Naive thymus-derived CD4-positive, alpha-beta T cell (primary cell): ENCODE results near the gene PCNX2. TPM values are rescaled to one million over a fixed set of nuclear protein-coding genes. Genes with fewer than 3 reads are reported as not detected.

Source experiments
- ATAC-seq: fragments of 150-1000 bp; cut with Tn5 transposase; 2 replicates; pipeline ENCODE4 v1.10.0; 2021; ENCODE audit warnings: mild to moderate bottlenecking, moderate library complexity
- CTCF ChIA-PET: fragments of 350-600 bp; sonication (Branson Sonifier 250); formaldehyde crosslinking; loops from one replicate; lab custom pipeline; 2021; ENCODE audit warnings: antibody characterized with exemption; lab: Charles Lee
- POLR2A ChIA-PET: fragments of 350-600 bp; sonication (Branson Sonifier 250); formaldehyde crosslinking; loops from one replicate; lab custom pipeline; 2021; ENCODE audit warnings: antibody characterized with exemption, inconsistent platforms; lab: Charles Lee
- DNase-seq, 9 donors: peaks; one replicate each; pipeline versions ENCODE4 v3.0.0 to v3.0.0-alpha.2; 2020 to 2022; ENCODE audit warnings: mixed read lengths in 1 of 9
- H3K27ac ChIP-seq: one replicate; pipeline ENCODE4 v1.7.0; 2013; ENCODE audit warnings: mild to moderate bottlenecking, low read depth, low read length, moderate library complexity
- H3K27me3 ChIP-seq, 2 donors: one replicate each; pipeline ENCODE4 v1.7.0; 2013; ENCODE audit warnings: low read length in 2 of 2, mild to moderate bottlenecking in 2 of 2, moderate library complexity in 2 of 2; ENCODE audit not compliant: control insufficient read depth in 2 of 2, insufficient read depth in 2 of 2
- H3K36me3 ChIP-seq, 3 experiments: 1 replicate in 2 of 3; 2 replicates in 1 of 3; pipeline ENCODE4 v1.7.0; 2013; ENCODE audit warnings: low read length in 3 of 3, mild to moderate bottlenecking in 3 of 3, moderate library complexity in 1 of 3; ENCODE audit not compliant: insufficient read depth in 3 of 3, control insufficient read depth in 2 of 3
- H3K4me1 ChIP-seq, 2 donors: one replicate each; pipeline ENCODE4 v1.7.0; 2013; ENCODE audit warnings: low read length in 2 of 2, mild to moderate bottlenecking in 2 of 2, moderate library complexity in 1 of 2; ENCODE audit not compliant: control insufficient read depth in 2 of 2, insufficient read depth in 2 of 2
- H3K4me3 ChIP-seq: 2 replicates; pipeline ENCODE4 v1.7.0; 2013; ENCODE audit warnings: mild to moderate bottlenecking, low read length
- H3K9me3 ChIP-seq, 3 experiments: 1 replicate in 2 of 3; 2 replicates in 1 of 3; pipeline ENCODE4 v1.7.0; 2013; ENCODE audit warnings: low read length in 3 of 3; ENCODE audit not compliant: control insufficient read depth in 2 of 3
- H3K27ac Mint-ChIP-seq, 9 donors: one replicate each; pipeline ENCODE4 v1.8.0; 2020 to 2022; ENCODE audit warnings: mixed read lengths in 9 of 9, mild to moderate bottlenecking in 8 of 9, moderate library complexity in 5 of 9, inconsistent platforms in 2 of 9
- H3K27me3 Mint-ChIP-seq, 5 donors: one replicate each; pipeline ENCODE4 v1.8.0; 2021 to 2022; ENCODE audit warnings: mixed read lengths in 5 of 5, mild to moderate bottlenecking in 1 of 5
- H3K36me3 Mint-ChIP-seq, 5 donors: one replicate each; pipeline ENCODE4 v1.8.0; 2020 to 2022; ENCODE audit warnings: mixed read lengths in 5 of 5, mild to moderate bottlenecking in 3 of 5, inconsistent platforms in 1 of 5
- H3K4me1 Mint-ChIP-seq, 7 donors: one replicate each; pipeline ENCODE4 v1.8.0; 2020 to 2022; ENCODE audit warnings: mixed read lengths in 7 of 7, mild to moderate bottlenecking in 3 of 7, inconsistent platforms in 1 of 7
- H3K4me3 Mint-ChIP-seq, 10 donors: one replicate each; pipeline ENCODE4 v1.8.0; 2020 to 2022; ENCODE audit warnings: mild to moderate bottlenecking in 10 of 10, mixed read lengths in 10 of 10, moderate library complexity in 6 of 10, inconsistent platforms in 2 of 10
- H3K9me3 Mint-ChIP-seq, 11 donors: one replicate each; pipeline ENCODE4 v1.8.0; 2020 to 2022; ENCODE audit warnings: mixed read lengths in 11 of 11, mild to moderate bottlenecking in 4 of 11, inconsistent platforms in 1 of 11, moderate library complexity in 1 of 11
- intact Hi-C, 2 donors: fragments of 100-400 bp; cut with micrococcal nuclease; formaldehyde crosslinking; loops; one replicate each; pipeline ENCODE4 v1.15.1; 2023
- polyA plus RNA-seq, 2 donors: library from polyadenylated mRNA; unstranded; fragments of 300-500 nt; fragmentation: Illumina TruSeq; gene quantifications; one replicate each; pipeline ENCODE4 v1.2.3, GENCODE V29; 2021
- total RNA-seq, 6 experiments: library from RNA in 5 of 6; stranded (reverse) in 5 of 6; gene quantifications; 1 replicate in 5 of 6; 2 replicates in 1 of 6; pipeline ENCODE4 v1.2.3 and lab custom pipeline; 2021 to 2026

The PCNX2 gene
- total and polyA plus RNA-seq, 7 experiments from 2014 or later, result 4.1 to 61.8 (median 45.1) TPM

DNA sequence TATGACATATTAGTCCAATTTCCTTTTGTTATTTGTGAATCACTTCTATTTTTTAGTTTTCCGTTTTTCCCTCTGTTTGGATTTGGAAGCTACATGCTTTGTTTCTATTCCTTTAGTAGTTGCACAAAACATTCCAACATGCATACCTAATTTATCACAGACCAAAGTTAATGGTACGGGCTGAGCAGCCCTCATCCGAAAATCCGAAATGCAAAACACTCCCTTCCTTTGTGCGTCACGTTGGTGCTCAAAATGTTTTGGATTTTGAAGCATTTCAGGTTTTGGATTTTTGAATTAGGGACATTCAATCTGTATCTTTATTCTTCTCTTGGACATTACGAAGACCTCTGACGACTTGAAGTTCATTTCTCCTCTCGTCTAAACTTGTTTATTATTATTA, 124.8 kb downstream of the PCNX2 start:
- ChIA-PET POLR2A (no interaction called here), CTCF (no interaction called here)
- DNase-seq (no peak), ATAC-seq (no peak)
- intact Hi-C loops, result loop anchor here in 1 of 2 donors (5.0 kb wide), 1 partner anchor 533 kb away; no protein-coding TSS in a partner anchor
- no peaks in the 10 kb centered on the region for H3K27me3 Mint-ChIP-seq
- H3K36me3 ChIP-seq, result peaks cover 0 to 13% (median 0%) of the 10 kb centered on the region in 3 experiments
- peaks cover 0 to 13% (median 6%) of the 10 kb centered on the region in 11 donors for H3K9me3 Mint-ChIP-seq
- H3K27ac ChIP-seq, result no peak overlapping the region
- H3K36me3 Mint-ChIP-seq, result peaks cover 20 to 71% (median 57%) of the 10 kb centered on the region in 5 donors
- no peaks in the 10 kb centered on the region for H3K27me3 ChIP-seq
- no peaks in the 10 kb centered on the region for H3K4me1 ChIP-seq
- no peak overlapping the region for H3K4me3 ChIP-seq
- no peaks in the 10 kb centered on the region for H3K9me3 ChIP-seq
- no peak overlapping the region for H3K27ac Mint-ChIP-seq
- H3K4me3 Mint-ChIP-seq, result no peak overlapping the region
- H3K4me1 Mint-ChIP-seq, result no peaks in the 10 kb centered on the region

DNA sequence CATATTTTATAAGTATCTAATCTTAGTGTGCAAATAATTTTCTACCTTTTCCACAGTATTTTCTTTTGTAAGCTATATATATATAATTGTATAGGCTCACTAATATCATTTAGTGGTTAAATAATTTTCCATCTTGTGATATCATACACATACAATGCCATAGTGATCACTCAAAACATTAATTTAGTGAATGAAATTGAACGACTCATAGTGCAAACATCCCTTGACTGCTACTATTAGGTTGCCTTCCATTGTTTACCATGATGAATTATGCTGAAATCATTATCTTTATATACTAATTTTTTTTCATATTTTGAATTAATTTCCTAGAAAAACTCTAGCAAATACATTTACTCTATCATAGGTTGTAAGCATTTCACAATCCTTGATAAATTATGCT, 127.1 kb downstream of the PCNX2 start:
- H3K36me3 Mint-ChIP-seq, result peaks cover 20 to 75% (median 62%) of the 10 kb centered on the region in 5 donors

DNA sequence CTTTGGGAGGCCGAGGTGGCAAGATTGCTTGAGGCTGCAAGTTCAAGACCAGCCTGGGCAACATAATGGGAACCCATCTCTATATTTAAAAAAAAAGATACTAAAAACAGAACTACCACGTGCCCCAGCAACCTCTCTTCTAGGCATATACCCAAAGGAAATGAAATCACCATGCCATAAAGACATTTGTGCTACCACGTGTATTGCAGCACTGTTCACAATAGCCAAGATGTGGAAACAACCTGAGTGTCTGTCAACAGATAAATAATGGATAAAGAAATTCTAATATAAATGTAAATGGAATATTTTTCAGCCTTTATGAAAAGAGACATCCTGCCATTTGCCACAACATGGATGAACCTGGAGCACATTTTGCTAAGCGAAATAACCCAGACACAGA, 128.6 kb downstream of the PCNX2 start:
- Mint-ChIP-seq H3K4me3 (no peak overlapping the region), H3K27ac (no peak overlapping the region)
- intact Hi-C loops, result no loop called here

More for the DNA sequence above, 127.1 kb downstream of the PCNX2 start:
- intact Hi-C loops, result no loop called here
- no peak overlapping the region for H3K27ac Mint-ChIP-seq
- ATAC-seq (no peak), DNase-seq (no peak)
- no peaks in the 10 kb centered on the region for H3K27me3 Mint-ChIP-seq
- Histone ChIP-seq H3K9me3 (no peaks in the 10 kb centered on the region), H3K4me1 (no peaks in the 10 kb centered on the region), H3K4me3 (no peak overlapping the region), H3K27me3 (no peaks in the 10 kb centered on the region), H3K27ac (no peak overlapping the region), H3K36me3 (peaks cover 0 to 9% (median 0%) of the 10 kb centered on the region in 3 experiments)
- no peak overlapping the region for H3K4me3 Mint-ChIP-seq
- CTCF ChIA-PET, result no interaction called here
- peaks cover 0 to 32% (median 16%) of the 10 kb centered on the region in 11 donors for H3K9me3 Mint-ChIP-seq
- POLR2A ChIA-PET, result no interaction called here
- H3K4me1 Mint-ChIP-seq, result no peaks in the 10 kb centered on the region

DNA sequence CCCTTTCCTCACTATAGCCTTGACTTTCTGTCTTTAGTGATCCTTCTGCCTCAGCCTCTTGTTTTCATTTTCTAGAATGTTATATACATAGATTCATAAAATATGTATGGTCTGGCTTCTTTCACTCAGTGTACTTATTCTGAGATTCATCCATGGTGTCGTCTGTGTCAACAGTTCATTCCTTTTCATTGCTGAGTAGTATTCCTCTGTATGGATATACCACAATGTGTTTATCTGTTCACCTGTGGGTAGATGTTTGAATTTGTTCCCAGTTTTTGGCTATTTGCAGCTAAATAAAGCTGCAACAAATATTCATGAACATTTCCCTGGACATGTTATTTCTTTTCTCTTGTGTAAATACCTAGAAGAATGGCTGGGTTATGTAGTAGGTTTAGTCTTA, 131.8 kb downstream of the PCNX2 start:
- no peak overlapping the region for H3K27ac Mint-ChIP-seq
- intact Hi-C loops, result no loop called here

More for the DNA sequence above, 128.6 kb downstream of the PCNX2 start:
- no peaks in the 10 kb centered on the region for H3K9me3 ChIP-seq
- DNase-seq (no peak), ATAC-seq (no peak)
- H3K27ac ChIP-seq, result no peak overlapping the region
- CTCF ChIA-PET, result interaction anchor here (0.5 kb wide), 1 partner anchor 54 kb away, joined by 3 read pairs; no protein-coding TSS in a partner anchor
- no peaks in the 10 kb centered on the region for H3K4me1 ChIP-seq
- no peaks in the 10 kb centered on the region for H3K27me3 Mint-ChIP-seq
- no peaks in the 10 kb centered on the region for H3K4me1 Mint-ChIP-seq
- POLR2A ChIA-PET, result no interaction called here
- H3K4me3 ChIP-seq, result no peak overlapping the region
- H3K36me3 Mint-ChIP-seq, result peaks cover 10 to 68% (median 50%) of the 10 kb centered on the region in 5 donors
- H3K36me3 ChIP-seq, result peaks cover 0 to 3% (median 0%) of the 10 kb centered on the region in 3 experiments
- H3K9me3 Mint-ChIP-seq, result peaks cover 0 to 32% (median 14%) of the 10 kb centered on the region in 11 donors
- no peaks in the 10 kb centered on the region for H3K27me3 ChIP-seq

DNA sequence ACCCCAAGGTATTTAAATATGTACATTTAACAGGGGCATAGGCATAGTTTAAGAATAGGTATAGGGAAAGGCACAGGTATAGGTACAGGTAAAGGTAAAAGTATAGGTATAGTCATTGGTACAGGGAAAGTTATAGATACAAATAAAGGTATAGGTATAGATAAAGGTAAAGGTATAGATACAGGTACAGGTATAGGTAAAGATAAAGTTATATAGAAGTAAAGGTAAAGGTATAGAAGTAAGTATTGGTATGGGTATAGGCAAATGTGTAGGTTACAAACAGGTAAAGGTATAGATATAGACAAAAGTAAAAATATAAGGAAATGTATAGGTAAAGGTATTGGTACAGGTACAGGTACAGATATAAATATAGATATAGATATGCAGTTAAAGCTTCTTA, 137.2 kb downstream of the PCNX2 start:
- no peak for ATAC-seq

More for the DNA sequence above, 131.8 kb downstream of the PCNX2 start:
- H3K4me3 ChIP-seq, result no peak overlapping the region
- Mint-ChIP-seq H3K36me3 (peaks cover 18 to 73% (median 58%) of the 10 kb centered on the region in 5 donors), H3K9me3 (peaks cover 0 to 32% (median 10%) of the 10 kb centered on the region in 11 donors), H3K4me1 (no peaks in the 10 kb centered on the region), H3K4me3 (no peak overlapping the region), H3K27me3 (no peaks in the 10 kb centered on the region)
- no peak overlapping the region for H3K27ac ChIP-seq
- ChIA-PET POLR2A (no interaction called here), CTCF (no interaction called here)
- ATAC-seq, result no peak
- no peaks in the 10 kb centered on the region for H3K4me1 ChIP-seq
- H3K27me3 ChIP-seq, result no peaks in the 10 kb centered on the region
- no peaks in the 10 kb centered on the region for H3K9me3 ChIP-seq
- H3K36me3 ChIP-seq, result peaks cover 3 to 9% (median 7%) of the 10 kb centered on the region in 3 experiments
- no peak for DNase-seq

DNA sequence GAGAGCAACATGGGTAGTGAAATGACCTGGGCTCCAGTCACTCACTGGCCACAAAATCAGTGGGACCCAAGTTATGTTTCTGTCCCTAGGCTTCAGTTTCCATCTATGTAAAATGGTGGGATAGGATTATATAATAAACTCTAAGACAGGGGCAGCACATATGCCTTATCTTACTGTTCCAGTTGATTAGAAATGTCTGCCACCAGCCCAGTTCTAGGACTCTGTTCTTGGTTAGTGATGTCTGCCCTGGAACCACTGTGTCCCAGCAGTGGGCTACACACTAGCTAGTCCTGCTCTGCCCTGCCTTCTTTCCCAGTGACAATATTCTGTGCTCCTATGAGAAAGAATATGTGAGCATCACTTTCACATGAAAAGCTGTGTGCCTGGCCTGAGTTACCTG, 138.3 kb downstream of the PCNX2 start:
- H3K27ac Mint-ChIP-seq, result no peak overlapping the region
- POLR2A ChIA-PET, result no interaction called here
- ATAC-seq (no peak), DNase-seq (no peak)
- H3K9me3 ChIP-seq, result no peaks in the 10 kb centered on the region
- H3K27me3 Mint-ChIP-seq, result no peaks in the 10 kb centered on the region
- intact Hi-C loops, result no loop called here
- no peaks in the 10 kb centered on the region for H3K4me1 Mint-ChIP-seq
- CTCF ChIA-PET, result no interaction called here
- no peaks in the 10 kb centered on the region for H3K4me1 ChIP-seq
- no peak overlapping the region for H3K4me3 ChIP-seq
- H3K36me3 Mint-ChIP-seq, result peaks cover 13 to 60% (median 56%) of the 10 kb centered on the region in 5 donors
- no peak overlapping the region for H3K4me3 Mint-ChIP-seq
- H3K36me3 ChIP-seq, result peaks cover 7 to 13% (median 9%) of the 10 kb centered on the region in 3 experiments
- H3K27me3 ChIP-seq, result no peaks in the 10 kb centered on the region
- H3K27ac ChIP-seq, result no peak overlapping the region
- H3K9me3 Mint-ChIP-seq, result no peaks in the 10 kb centered on the region

More for the DNA sequence above, 137.2 kb downstream of the PCNX2 start:
- Histone ChIP-seq H3K27me3 (no peaks in the 10 kb centered on the region), H3K4me1 (no peaks in the 10 kb centered on the region), H3K36me3 (peaks cover 7 to 13% (median 9%) of the 10 kb centered on the region in 3 experiments), H3K9me3 (no peaks in the 10 kb centered on the region), H3K27ac (no peak overlapping the region), H3K4me3 (no peak overlapping the region)
- Mint-ChIP-seq H3K4me3 (no peak overlapping the region), H3K36me3 (peaks cover 13 to 60% (median 52%) of the 10 kb centered on the region in 5 donors), H3K9me3 (peaks cover 0 to 4% (median 0%) of the 10 kb centered on the region in 11 donors), H3K27me3 (no peaks in the 10 kb centered on the region), H3K4me1 (no peaks in the 10 kb centered on the region), H3K27ac (no peak overlapping the region)
- intact Hi-C loops, result no loop called here
- ChIA-PET POLR2A (no interaction called here), CTCF (no interaction called here)
- no peak for DNase-seq

DNA sequence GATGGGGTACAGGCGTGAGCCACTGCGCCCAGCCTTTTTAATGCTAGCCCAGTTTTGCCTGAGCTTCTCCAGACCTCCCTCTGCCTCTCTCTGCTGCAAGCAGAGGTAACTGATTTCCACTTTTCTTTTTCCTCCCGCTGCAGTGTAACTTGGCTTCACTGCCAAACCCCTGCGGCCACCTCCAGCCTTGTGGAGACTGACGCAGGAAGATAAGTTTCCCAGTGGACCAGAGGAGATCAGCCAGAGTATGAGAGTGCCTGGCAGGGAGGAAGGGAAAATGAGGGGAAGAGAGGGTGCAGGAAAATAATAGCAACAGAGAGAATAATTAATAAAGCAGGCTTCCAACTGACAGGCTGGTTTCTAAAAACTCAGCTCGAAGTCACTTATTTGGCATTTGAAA, 143.7 kb downstream of the PCNX2 start:
- no peak overlapping the region for H3K27ac Mint-ChIP-seq
- ATAC-seq (no peak), DNase-seq (no peak)
- H3K9me3 Mint-ChIP-seq, result no peaks in the 10 kb centered on the region
- H3K36me3 Mint-ChIP-seq, result peaks cover 0 to 54% (median 35%) of the 10 kb centered on the region in 5 donors
- H3K4me1 ChIP-seq, result no peaks in the 10 kb centered on the region
- no peaks in the 10 kb centered on the region for H3K27me3 ChIP-seq
- POLR2A ChIA-PET, result no interaction called here
- H3K4me1 Mint-ChIP-seq, result no peaks in the 10 kb centered on the region
- H3K4me3 ChIP-seq, result no peak overlapping the region
- peaks cover 0 to 2% (median 0%) of the 10 kb centered on the region in 3 experiments for H3K36me3 ChIP-seq
- H3K27ac ChIP-seq, result no peak overlapping the region
- CTCF ChIA-PET, result interaction anchor here (0.7 kb wide), 1 partner anchor 311 kb away, joined by 4 read pairs; no protein-coding TSS in a partner anchor
- H3K27me3 Mint-ChIP-seq, result no peaks in the 10 kb centered on the region
- intact Hi-C loops, result no loop called here
- H3K9me3 ChIP-seq, result no peaks in the 10 kb centered on the region
- H3K4me3 Mint-ChIP-seq, result no peak overlapping the region
